GM12875 (cell line): ENCODE results near the gene CTSO.

ENCODE experiments used
- H3K4me3 ChIP-seq: one replicate; pipeline ENCODE4 v1.5.1; 2011; ENCODE audit warnings: low read depth, low read length, control low read depth
- TF ChIP-seq, protein P1 (sequence below): IDR thresholded peaks from 2 replicates; pipeline ENCODE4 v1.5.1; 2011; ENCODE audit warnings: low read depth, mild to moderate bottlenecking, control low read depth, inconsistent platforms, low read length, moderate library complexity, borderline replicate concordance; ENCODE audit not compliant: insufficient read depth

The CTSO gene

GRCh38 chr4:155908187-155909139, 45.2 kb downstream of the CTSO start:
- TF ChIP-seq, protein P1, sequence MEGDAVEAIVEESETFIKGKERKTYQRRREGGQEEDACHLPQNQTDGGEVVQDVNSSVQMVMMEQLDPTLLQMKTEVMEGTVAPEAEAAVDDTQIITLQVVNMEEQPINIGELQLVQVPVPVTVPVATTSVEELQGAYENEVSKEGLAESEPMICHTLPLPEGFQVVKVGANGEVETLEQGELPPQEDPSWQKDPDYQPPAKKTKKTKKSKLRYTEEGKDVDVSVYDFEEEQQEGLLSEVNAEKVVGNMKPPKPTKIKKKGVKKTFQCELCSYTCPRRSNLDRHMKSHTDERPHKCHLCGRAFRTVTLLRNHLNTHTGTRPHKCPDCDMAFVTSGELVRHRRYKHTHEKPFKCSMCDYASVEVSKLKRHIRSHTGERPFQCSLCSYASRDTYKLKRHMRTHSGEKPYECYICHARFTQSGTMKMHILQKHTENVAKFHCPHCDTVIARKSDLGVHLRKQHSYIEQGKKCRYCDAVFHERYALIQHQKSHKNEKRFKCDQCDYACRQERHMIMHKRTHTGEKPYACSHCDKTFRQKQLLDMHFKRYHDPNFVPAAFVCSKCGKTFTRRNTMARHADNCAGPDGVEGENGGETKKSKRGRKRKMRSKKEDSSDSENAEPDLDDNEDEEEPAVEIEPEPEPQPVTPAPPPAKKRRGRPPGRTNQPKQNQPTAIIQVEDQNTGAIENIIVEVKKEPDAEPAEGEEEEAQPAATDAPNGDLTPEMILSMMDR: no peak
- no peak overlapping the region for H3K4me3 ChIP-seq

DNA sequence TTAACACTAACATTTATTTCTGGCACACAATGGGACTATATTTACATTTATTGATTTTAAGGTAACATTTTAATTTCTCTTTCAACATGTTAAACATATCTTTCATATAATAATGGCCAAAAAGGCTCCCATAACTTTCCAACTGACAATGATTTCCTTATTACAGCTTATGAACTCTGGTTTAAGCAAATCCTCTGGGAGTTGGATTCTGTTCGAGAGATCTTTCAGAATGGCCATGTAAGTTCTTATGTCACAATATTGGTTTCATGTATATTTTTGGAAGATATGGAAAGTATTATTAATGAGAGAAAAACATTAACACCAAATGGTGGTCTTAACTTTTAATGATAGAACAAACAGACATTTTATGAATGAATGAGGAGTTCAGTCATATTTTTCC, 46.1 kb downstream of the CTSO start:
- TF ChIP-seq, protein P1: no peak
- H3K4me3 ChIP-seq: no peak overlapping the region

DNA sequence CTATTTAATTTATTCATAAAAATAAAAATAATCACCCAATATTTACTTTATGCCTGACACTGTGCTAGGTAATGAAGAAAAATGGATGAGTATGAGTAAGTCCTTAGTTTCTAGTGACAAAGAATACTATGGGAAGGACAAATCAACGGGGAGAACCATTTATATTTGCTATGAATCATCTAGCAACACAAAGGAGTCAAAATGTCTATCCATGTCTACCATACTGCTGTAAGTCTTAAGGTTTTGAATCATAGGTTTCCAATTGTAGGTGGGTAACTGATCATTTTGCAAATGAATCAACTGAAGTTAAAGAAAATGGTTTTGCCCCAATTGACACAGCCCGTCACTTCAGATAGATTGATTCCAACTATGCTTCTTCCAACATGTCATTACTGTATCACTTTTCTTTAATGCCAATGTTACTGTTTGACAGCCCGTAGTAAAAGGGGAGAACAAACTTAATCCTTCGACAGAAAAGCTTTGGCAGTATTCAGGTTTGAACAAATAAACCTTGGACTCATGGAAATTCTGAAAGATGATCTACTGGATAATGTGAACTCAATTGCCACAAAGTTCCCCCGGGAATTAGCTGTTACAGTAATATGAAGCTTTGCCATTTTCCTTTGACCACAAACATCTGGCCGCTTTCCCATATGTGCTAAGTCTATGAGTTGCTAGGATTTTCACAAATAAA, 47.0 kb downstream of the CTSO start:
- TF ChIP-seq, protein P1: no peak
- no peak overlapping the region for H3K4me3 ChIP-seq

DNA sequence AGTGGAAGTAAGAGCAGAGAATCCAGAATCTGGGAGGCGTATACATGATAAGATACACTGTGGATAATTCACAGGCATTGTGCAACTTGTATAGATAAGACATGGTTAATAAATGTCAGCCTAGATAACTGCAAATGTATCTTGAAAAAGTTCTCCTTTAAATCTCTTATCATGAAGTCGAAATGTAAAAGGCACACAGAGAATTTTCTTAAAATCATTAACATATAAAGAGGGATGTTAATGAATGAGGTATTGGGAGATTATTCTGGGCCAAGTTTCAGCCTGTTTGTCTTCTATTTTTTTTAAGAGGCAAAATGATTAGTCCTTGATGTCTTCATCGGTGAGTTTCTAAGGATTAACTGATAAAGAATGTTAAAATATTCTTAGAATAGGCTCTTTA, 49.3 kb downstream of the CTSO start:
- H3K4me3 ChIP-seq: no peak overlapping the region
- TF ChIP-seq, protein P1: no peak

DNA sequence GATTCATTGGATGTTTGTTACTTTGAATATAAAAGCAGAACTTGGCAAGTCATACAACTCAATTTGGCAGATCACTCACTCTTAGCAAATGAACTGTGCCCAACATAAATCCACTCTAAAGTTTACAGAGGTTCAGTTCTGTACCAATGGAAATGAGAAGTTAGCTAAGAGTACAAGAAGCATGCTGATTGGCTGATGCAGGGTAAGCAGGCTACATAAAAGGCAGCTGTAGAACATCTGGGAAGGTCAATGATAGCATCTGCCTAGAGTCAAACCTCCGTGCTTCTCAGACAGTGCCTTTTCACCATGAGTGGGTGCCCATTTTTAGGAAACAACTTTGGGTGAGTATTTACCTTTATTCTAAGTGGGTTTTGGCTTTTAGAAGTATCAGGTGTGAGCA, 50.2 kb downstream of the CTSO start, which contains the start of gene TDO2:
Gene TDO2 (plus strand): TSS at position 244 of the 400 bp plus-strand sequence. CDS start 63 bp downstream, at position 307.
- H3K4me3 ChIP-seq: no peak within 1 kb of the TSS
- TF ChIP-seq, protein P1: no peak

DNA sequence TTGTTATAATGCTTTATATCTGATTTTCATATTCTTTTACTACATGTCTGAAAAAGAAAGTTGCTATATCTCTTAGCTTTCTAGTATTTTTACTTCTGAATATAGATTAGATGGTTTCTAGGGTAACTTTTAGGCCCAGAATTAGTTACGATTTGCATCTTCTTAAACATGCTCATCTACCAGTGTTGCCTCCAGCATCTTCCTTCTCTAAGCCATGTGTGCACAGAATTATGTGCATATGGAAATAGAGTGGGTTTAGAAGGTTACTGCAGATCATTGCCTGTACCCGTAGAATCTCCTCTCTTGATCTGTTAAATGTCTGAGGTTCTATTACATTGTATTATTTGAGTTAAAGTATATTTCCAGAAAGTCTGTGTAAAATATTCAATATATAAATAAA, 52.7 kb downstream of the CTSO start:
- H3K4me3 ChIP-seq: no peak overlapping the region

More for the DNA sequence above, 52.7 kb downstream of the CTSO start:
- TF ChIP-seq, protein P1: no peak
